Kidney glomerular epithelial cell (primary cell): ENCODE results near the gene APOL4.
"Not testable (repeated sequence)": the region's sequence is repeated elsewhere in the genome, so short reads cannot be mapped to it uniquely, and the experiment has no call there.

Experiments
- DNase-seq: peaks from one replicate; lab custom pipeline; 2025; lab: John Stamatoyannopoulos, UW

The APOL4 gene

GRCh38 chr22:36183446-36183845 lies 18.2 kb downstream of the APOL4 start:
- DNase-seq, result no peak

- DNase-seq, result no peak
Observed at GRCh38 chr22:36182857-36183256, 18.8 kb downstream of the APOL4 start.

- DNase-seq, result no peak
Observed at GRCh38 chr22:36182056-36182455, 19.6 kb downstream of the APOL4 start.

- DNase-seq, result no peak
Observed at GRCh38 chr22:36180928-36181327, 20.7 kb downstream of the APOL4 start.

- peak; percentile 54 for DNase-seq
Observed at GRCh38 chr22:36180038-36180880, 21.4 kb downstream of the APOL4 start.

- no peak for DNase-seq
Observed at GRCh38 chr22:36177160-36177559, 24.4 kb downstream of the APOL4 start.

GRCh38 chr22:36175892-36176291 lies 25.7 kb downstream of the APOL4 start:
- no peak for DNase-seq

- DNase-seq, result no peak
Observed at GRCh38 chr22:36171941-36172340, 29.7 kb downstream of the APOL4 start.

- DNase-seq, result no peak
Observed at GRCh38 chr22:36166518-36167220, 34.9 kb downstream of the APOL4 start.

- no peak for DNase-seq
Observed at GRCh38 chr22:36166086-36166485, 35.5 kb downstream of the APOL4 start.

- DNase-seq, result no peak
Observed at GRCh38 chr22:36165141-36165540, 36.5 kb downstream of the APOL4 start.

GRCh38 chr22:36164621-36165020 lies 37.0 kb downstream of the APOL4 start:
- no peak for DNase-seq

- no peak for DNase-seq
Observed at GRCh38 chr22:36163497-36163896, 38.1 kb downstream of the APOL4 start.

GRCh38 chr22:36162127-36163034 lies 39.2 kb downstream of the APOL4 start:
- DNase-seq, result no peak

- not testable (repeated sequence) for DNase-seq
Observed at GRCh38 chr22:36161793-36162126, 39.8 kb downstream of the APOL4 start.

- no peak for DNase-seq
Observed at GRCh38 chr22:36160499-36160942, 41.1 kb downstream of the APOL4 start, which contains the start of gene APOL3. TSS of gene APOL3 (minus strand) at chr22:36160755. CDS start at chr22:36149055, 11,700 bp downstream.

- DNase-seq, result peak; percentile 79
Observed at GRCh38 chr22:36156515-36157419, 44.8 kb downstream of the APOL4 start.

GRCh38 chr22:36156119-36156514 lies 45.5 kb downstream of the APOL4 start:
- no peak for DNase-seq

- no peak for DNase-seq
Observed at GRCh38 chr22:36155702-36156101, 45.9 kb downstream of the APOL4 start.

GRCh38 chr22:36154423-36154945 lies 47.1 kb downstream of the APOL4 start:
- no peak for DNase-seq
